HG03575 (cell line): ENCODE data around the gene RXFP4.

Source experiments
- ATAC-seq: cut with Tn5 transposase; IDR thresholded peaks from one replicate; pipeline ENCODE4 v1.9.1; 2021; ENCODE audit not compliant: unreplicated experiment, insufficient number of reproducible peaks, low FRiP score; ENCODE audit errors: extremely low read depth

Gene RXFP4

DNA sequence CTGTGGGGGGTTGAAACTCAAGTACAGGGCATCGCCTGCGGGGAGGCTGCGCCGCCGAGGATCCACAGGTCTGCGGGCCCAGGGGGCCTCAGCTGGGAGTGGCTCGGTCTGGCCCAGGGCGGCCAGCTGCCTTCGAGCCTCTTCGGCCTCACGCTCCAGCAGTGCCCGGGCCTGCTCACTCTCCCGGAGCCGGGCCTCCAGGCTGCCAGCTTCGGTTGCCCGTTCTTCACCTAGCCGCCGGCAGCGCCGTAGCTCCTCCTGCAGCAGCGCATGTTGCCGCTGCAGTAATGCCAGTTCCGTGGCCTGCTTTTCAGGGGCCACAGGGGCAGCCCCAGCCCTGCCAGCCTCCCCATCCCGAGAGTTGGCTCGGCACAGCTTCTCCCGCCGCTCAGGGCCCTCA is 9.4 kb downstream of the RXFP4 start:
- no peak for ATAC-seq

GRCh38 chr1:155951753-155952504 is 10.5 kb downstream of the RXFP4 start:
- no peak for ATAC-seq

GRCh38 chr1:155952505-155952890 is 11.1 kb downstream of the RXFP4 start:
- no peak for ATAC-seq

DNA sequence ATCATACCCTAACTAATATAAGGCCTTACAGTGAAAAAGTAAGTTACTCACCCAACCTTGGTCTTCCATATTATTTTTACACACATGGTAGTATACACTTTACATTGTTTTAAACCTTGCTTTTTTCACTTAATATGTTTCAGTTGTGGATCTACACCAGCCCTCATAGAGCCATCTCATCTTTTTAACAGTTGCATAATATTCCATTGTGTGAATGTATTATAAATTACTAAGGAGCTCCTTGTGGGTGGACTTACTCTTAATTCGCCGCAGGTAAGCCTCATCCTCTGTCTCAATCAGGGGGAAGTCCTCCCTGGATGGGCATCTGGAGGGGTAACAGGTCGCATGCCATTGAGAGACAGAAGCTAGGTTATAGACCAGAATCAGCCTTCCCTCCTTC is 13.2 kb downstream of the RXFP4 start:
- no peak for ATAC-seq

- no peak for ATAC-seq
These were observed 16.0 kb downstream of the RXFP4 start for GRCh38 chr1:155957411-155957915.

GRCh38 chr1:155960081-155960745 is 18.8 kb downstream of the RXFP4 start:
- no peak for ATAC-seq

DNA sequence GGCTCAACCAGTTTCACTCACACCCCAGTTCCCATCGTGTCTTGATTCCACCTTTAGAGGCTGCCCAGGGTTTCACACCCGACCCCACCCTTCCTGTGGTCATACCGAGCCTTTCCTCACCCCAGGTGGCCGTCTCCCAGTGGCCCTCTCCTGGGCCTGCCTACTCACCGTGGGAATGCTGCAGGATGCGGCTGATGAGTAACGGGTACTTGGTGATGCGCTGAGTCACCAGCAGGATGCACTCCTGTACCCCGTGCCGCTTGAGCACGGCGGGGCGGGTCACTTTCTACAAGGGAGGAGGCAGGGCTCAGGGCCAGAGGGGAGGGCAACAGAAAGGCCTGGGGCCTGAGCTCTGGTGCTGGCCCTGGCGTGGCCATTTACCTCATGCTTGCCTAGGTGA is 20.5 kb downstream of the RXFP4 start:
- ATAC-seq, result no peak

DNA sequence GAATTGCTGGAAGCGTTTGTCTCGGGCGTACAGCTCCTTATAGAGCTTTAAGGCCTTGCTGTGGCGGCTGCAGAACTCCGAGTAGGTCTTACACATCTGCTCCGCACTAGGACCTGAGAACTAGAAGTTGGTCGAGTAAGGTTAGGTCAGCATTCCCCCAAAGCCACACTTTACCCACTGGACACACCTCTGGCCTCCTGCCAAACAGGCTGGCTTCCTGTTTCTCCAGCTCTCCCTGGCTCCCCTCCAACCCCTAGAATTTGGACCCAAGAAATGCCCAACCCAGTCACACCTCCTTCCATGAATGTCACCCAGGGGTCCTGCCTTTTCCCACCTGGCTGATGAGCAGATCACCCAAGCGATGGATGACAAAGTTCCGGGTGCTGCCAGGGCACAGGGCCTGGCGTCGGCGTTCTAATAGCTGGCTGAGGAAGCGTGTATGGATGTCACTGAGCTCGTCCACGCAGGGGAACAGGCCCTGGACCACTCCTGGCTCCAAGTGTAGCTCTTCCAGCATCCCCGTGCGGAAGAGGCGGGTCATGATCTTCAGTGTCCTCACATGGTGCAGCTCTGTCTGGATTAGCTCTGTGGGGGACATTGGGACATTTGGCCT is 21.3 kb downstream of the RXFP4 start:
- no peak for ATAC-seq

- ATAC-seq, result no peak
These were observed 22.8 kb downstream of the RXFP4 start for GRCh38 chr1:155964193-155964592.

GRCh38 chr1:155966135-155966534 is 24.7 kb downstream of the RXFP4 start:
- no peak for ATAC-seq

GRCh38 chr1:155966750-155967149 is 25.3 kb downstream of the RXFP4 start:
- ATAC-seq, result no peak

GRCh38 chr1:155967341-155968050 is 26.1 kb downstream of the RXFP4 start:
- no peak for ATAC-seq

DNA sequence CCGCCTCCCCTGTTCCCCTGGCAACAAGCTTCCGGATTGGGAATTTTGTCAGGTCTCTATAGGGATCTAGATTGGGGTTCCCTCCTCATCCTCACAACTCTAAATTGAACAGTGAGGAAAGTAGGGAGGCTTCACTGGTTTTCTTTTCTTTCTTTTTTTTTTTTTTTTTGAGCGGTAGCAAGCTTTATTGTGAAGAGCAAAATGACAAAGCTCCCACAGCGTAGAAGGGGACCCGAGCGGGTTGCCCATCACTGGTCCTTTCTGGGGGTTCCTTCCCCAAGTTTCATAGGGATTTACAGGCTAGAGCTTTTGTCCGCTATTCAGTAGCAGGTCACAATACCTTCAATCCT is 26.6 kb downstream of the RXFP4 start:
- no peak for ATAC-seq

- ATAC-seq, result no peak
These were observed 27.2 kb downstream of the RXFP4 start for GRCh38 chr1:155968670-155969069.

GRCh38 chr1:155969377-155969791 is 27.9 kb downstream of the RXFP4 start:
- ATAC-seq, result no peak

DNA sequence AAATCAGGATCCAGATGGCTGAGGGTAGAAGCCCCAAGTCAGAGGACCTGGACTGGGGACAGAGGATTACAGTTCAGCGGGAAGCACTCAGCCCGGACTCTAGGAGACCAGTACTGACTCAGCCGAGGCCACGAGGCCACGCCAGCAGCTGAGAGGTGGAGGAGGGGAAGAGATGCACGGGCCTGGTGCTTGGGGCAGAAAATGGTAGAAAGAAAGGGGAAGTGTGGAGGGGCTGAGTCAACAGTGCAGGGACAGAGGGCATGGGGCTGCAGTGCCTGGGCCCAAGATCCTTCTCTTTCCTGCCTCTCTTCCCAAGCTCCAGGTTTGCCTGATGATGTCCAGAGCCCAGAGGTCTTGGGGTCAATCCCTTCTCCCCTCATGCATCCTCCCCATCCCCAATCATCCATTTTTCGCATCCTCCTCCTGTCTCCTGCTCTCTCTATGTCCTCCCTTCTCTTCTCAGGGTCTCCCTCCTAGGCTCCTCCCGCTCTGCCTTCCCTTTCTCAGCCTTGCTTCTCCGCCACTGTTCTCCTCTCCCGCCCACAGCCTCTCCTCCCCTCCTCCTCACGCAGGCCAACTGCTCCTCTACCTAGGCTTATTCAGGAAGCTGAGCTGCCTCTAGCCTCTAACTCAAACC is 29.2 kb downstream of the RXFP4 start:
- ATAC-seq, result no peak

- ATAC-seq, result no peak
These were observed 30.7 kb downstream of the RXFP4 start for GRCh38 chr1:155971910-155972809.

DNA sequence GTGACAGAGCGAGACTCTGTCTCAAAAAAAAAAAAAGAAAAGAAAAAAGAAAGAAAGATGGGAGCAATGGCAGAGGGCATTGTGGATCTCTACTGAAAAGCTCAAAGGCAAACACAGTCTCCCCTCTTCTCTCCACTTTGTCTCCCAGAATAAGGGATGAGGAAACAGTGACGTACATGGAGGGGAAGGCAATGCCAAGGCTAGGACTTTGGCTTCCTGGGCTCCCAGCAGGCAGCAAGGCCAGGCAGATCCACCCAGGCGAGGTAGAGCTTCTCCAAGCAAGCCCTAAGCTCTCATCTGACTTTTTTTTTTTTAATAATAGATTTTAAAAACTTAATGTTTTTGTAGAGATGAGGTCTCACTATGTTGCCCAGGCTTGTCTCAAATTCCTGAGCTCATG is 32.3 kb downstream of the RXFP4 start:
- ATAC-seq, result no peak
